NT2/D1 (cell line): ENCODE data around the gene PLCB4.

Experiments
- DNase-seq: peaks from one replicate; pipeline ENCODE4 v3.0.0-alpha.2; 2011; ENCODE audit warnings: low read depth, low spot score
- H3K27me3 ChIP-seq: 2 replicates; pipeline ENCODE4 v1.6.0; 2011; ENCODE audit warnings: mild to moderate bottlenecking; ENCODE audit not compliant: insufficient read length, insufficient read depth
- H3K36me3 ChIP-seq: 2 replicates; pipeline ENCODE4 v1.6.1; 2011; ENCODE audit warnings: mild to moderate bottlenecking, low read length, mixed read lengths; ENCODE audit not compliant: insufficient read depth, insufficient read length
- H3K4me1 ChIP-seq: 2 replicates; pipeline ENCODE4 v1.5.1; 2011; ENCODE audit not compliant: insufficient read depth, insufficient read length
- H3K4me3 ChIP-seq: 2 replicates; pipeline ENCODE4 v1.5.1; 2011; ENCODE audit warnings: low read depth; ENCODE audit not compliant: insufficient read length
- H3K9ac ChIP-seq: 2 replicates; pipeline ENCODE4 v1.6.0; 2011; ENCODE audit warnings: low read depth; ENCODE audit not compliant: insufficient read length
- H3K9me3 ChIP-seq: 2 replicates; pipeline ENCODE4 v1.5.1; 2011; ENCODE audit warnings: mild to moderate bottlenecking, low read length; ENCODE audit not compliant: insufficient read depth
- SUZ12 ChIP-seq: IDR thresholded peaks from 2 replicates; pipeline ENCODE4 v1.6.1; 2011; ENCODE audit not compliant: insufficient read length, insufficient read depth; ENCODE audit errors: extremely low read depth
- YY1 ChIP-seq: IDR thresholded peaks from 2 replicates; pipeline ENCODE4 v1.6.1; 2011; ENCODE audit not compliant: insufficient read length, insufficient read depth
- ZNF274 ChIP-seq: IDR thresholded peaks from 2 replicates; pipeline ENCODE4 v1.6.1; 2011; ENCODE audit warnings: mild to moderate bottlenecking, low read depth, low read length

The PLCB4 gene

DNA sequence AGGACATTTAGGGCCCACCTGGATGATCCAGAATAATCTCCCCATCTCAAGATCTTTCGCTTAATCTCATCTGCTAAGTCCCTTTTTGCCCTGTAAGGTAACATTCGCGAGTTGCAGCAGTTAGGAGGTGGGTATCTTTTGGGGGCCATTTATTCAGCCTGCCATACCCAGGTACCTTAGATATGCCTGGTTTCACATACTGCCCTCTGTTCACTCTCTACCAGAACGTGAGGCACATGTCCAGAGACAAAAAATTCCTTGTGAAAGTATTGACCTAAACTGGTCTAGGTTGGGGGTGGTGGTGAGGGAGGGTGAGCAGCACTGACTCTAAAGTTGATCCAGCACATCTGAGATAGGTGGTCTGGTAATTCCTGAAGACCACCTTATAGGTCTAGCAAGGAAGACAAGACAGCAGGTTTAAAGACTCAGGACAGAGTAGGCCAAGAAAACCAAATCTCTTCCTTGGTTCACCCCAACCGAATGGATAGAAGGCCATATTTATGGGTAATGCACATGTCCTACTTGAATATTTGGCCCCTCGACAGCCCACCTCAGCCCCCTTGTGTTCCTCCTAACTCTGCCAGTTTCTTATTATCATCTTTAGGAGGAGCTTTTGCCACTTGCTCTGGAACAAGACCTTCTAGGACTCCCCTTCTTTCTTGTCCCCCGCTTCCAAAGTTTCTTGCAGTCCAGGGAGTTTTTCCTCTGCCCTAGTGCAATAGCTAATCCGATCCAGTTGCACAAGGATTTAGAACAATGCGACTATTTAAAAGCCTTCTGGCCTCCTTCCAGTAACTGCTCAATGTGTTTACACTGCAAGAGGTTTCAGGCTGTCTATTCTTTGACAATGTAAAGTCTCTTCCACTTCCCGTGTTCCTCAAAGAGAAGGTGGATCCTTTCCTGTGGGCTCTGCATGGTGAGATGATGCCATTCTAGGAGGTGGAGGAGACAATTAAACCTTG, 232.5 kb downstream of the PLCB4 start:
- Histone ChIP-seq H3K27me3 (no peaks in the 10 kb centered on the region), H3K4me3 (no peak overlapping the region), H3K36me3 (no peaks in the 10 kb centered on the region), H3K9ac (no peak overlapping the region), H3K9me3 (no peaks in the 10 kb centered on the region), H3K4me1 (no peaks in the 10 kb centered on the region)
- no peak for DNase-seq
- TF ChIP-seq YY1 (no peak), ZNF274 (no peak), SUZ12 (no peak)

DNA sequence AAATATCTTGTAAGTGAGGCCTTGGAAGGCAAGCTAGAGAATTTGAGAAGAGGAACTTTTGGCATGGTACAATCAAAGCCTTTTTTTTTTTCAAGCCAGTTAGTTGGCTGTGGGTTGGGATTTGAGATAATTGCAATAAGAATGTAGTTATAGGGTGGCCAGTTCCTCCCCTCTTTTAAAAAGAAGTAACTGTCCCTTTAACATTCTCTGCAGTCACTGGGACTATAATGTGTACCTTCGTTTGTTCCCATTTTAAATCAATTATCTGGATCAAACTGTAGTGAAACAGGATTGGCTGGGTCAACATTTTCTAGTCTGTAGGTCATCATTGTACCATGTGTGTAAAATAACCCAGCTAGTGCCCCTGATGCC, 233.2 kb downstream of the PLCB4 start:
- no peak overlapping the region for H3K4me3 ChIP-seq
- H3K4me1 ChIP-seq, result no peaks in the 10 kb centered on the region
- TF ChIP-seq ZNF274 (no peak), YY1 (no peak), SUZ12 (no peak)
- H3K36me3 ChIP-seq, result no peaks in the 10 kb centered on the region
- H3K9ac ChIP-seq, result no peak overlapping the region
- DNase-seq, result no peak
- no peaks in the 10 kb centered on the region for H3K9me3 ChIP-seq
- H3K27me3 ChIP-seq, result no peaks in the 10 kb centered on the region

DNA sequence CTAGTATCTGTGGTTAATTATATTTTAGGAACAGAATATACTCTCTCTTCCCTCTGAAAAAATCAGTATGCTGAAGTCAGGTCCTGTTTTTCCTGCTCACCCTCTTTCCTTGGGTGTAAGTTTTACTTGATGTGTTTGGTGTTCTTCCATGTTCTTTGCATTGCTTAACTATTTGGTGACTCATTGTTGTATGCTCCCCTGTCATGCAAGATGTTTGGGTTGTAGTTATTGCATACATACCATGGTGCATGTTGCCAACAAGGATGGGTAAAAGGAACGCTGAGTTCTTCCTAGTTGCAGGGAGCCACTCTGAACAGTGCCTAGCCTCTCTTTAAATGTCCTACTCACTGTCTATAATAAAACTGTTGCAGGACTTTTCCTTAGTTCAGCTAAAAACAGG, 237.6 kb downstream of the PLCB4 start:
- DNase-seq, result no peak
- H3K4me3 ChIP-seq, result no peak overlapping the region
- H3K4me1 ChIP-seq, result no peaks in the 10 kb centered on the region
- no peaks in the 10 kb centered on the region for H3K9me3 ChIP-seq
- H3K9ac ChIP-seq, result no peak overlapping the region
- no peaks in the 10 kb centered on the region for H3K36me3 ChIP-seq
- H3K27me3 ChIP-seq, result no peaks in the 10 kb centered on the region
- no peak for TF ChIP-seq YY1
- TF ChIP-seq SUZ12, result no peak
- TF ChIP-seq ZNF274, result no peak

DNA sequence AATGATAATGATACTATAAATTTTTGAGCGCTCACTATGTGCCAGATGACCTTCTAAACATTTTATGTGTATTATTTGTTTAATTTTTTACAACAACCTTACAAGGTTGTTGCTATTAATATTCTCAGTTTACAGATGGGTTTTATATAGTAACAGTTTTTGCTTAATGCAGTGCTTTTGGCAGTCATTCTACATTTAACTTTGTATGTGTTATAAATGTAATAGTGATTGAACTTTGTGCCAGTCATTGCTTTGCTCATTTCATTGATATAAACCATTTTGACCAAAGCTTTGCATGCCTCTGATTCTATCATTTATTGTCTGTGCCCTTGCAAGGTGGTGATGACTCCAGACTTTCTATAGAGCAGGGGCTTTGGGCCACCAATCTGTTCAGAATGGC, 239.2 kb downstream of the PLCB4 start:
- Histone ChIP-seq H3K4me1 (no peaks in the 10 kb centered on the region), H3K4me3 (no peak overlapping the region), H3K27me3 (no peaks in the 10 kb centered on the region), H3K9ac (no peak overlapping the region), H3K9me3 (no peaks in the 10 kb centered on the region), H3K36me3 (no peaks in the 10 kb centered on the region)
- DNase-seq, result no peak
- no peak for TF ChIP-seq YY1
- no peak for TF ChIP-seq ZNF274
- TF ChIP-seq SUZ12, result no peak

DNA sequence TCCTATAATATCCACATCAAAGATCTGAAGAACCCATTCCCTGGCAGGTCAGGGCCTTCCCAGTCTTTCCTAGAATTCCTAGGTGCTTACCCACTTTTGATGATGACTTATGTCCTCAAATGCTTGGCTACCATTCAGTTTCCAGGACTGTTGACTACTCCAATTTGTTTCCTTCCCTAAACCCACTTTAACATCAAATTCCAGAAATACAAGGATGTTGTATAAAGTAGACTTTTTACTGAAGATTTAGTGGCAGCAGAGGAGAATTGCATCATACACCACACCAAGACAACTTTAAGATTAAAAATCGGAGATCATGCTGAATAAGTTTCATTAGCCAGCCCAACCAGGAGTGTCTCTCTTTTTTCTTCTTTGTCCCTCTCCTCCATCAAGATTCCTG, 242.2 kb downstream of the PLCB4 start:
- no peaks in the 10 kb centered on the region for H3K36me3 ChIP-seq
- no peaks in the 10 kb centered on the region for H3K4me1 ChIP-seq
- TF ChIP-seq YY1, result no peak
- TF ChIP-seq ZNF274, result no peak
- no peak for TF ChIP-seq SUZ12
- H3K27me3 ChIP-seq, result no peaks in the 10 kb centered on the region
- no peaks in the 10 kb centered on the region for H3K9me3 ChIP-seq
- no peak for DNase-seq
- no peak overlapping the region for H3K9ac ChIP-seq
- no peak overlapping the region for H3K4me3 ChIP-seq

DNA sequence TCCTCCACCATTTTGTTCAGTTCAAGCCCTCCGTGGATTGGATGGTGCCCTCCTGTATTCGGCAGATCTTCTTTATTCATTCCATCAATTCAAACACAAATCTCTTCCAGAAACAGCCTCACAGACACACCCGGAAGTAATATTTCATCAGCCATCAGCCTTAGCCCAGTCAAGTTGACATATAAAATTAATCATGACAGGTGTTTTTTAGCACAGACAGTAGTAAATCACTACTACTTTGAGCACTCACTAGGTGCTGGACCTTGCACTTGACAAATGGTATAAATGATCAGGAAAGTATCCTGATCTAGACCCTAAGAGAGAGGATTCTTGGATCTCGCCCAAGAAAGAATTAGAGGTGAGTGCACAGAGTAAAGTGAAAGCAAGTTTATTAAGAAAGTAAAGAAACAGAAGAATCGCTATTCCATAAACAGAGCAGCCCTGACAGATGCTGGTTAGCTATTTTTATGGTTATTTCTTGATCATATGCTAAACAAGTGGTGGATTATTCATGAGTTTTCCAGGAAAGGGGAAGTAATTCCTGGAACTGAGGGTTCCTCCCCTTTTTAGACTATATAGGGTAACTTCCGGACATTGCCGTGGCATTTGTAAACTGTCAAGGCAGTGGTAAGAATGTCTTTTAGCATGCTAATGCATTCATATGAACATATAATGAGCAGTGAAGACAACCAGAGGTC, 250.9 kb downstream of the PLCB4 start:
- H3K4me1 ChIP-seq, result no peaks in the 10 kb centered on the region
- no peak overlapping the region for H3K9ac ChIP-seq
- no peak overlapping the region for H3K4me3 ChIP-seq
- TF ChIP-seq YY1 (no peak), ZNF274 (no peak), SUZ12 (no peak)
- H3K27me3 ChIP-seq, result no peaks in the 10 kb centered on the region
- H3K9me3 ChIP-seq, result no peaks in the 10 kb centered on the region
- no peak for DNase-seq
- no peaks in the 10 kb centered on the region for H3K36me3 ChIP-seq

DNA sequence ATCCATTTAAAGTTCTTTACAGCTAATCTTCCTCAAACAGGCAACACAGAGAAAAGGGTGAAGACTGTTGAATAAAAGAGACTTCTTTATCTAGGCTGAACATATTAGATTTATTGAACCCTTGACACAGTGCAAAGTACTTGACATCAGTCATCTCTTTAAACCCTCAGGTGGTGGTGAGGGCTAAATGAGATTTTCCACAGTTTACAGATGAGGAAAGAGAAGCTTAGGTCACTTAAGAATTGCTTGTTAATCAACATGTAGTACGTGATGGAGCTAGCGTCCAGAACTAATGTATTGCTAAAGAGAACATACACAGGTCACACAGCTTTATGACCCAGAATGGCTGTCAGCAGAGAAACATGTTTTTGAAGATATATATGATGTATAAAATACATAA, 252.1 kb downstream of the PLCB4 start:
- no peak overlapping the region for H3K4me3 ChIP-seq
- H3K9me3 ChIP-seq, result no peaks in the 10 kb centered on the region
- H3K27me3 ChIP-seq, result no peaks in the 10 kb centered on the region
- no peaks in the 10 kb centered on the region for H3K36me3 ChIP-seq
- H3K4me1 ChIP-seq, result no peaks in the 10 kb centered on the region
- no peak for DNase-seq
- TF ChIP-seq YY1 (no peak), ZNF274 (no peak), SUZ12 (no peak)
- no peak overlapping the region for H3K9ac ChIP-seq
